SW480 (cell line): Measurements from ENCODE around the gene VWA5A.
"Not testable (repeated sequence)": the region's sequence is repeated elsewhere in the genome, so short reads cannot be mapped to it uniquely, and the experiment has no call there.

Experiments
- DNase-seq: peaks from one replicate; pipeline ENCODE4 v3.0.0-alpha.2; 2016; ENCODE audit warnings: low spot score

Gene VWA5A

GRCh38 chr11:124094731-124095130, 20.5 kb upstream of the VWA5A start:
- no peak for DNase-seq

GRCh38 chr11:124096364-124096763, 18.9 kb upstream of the VWA5A start:
- no peak for DNase-seq

- no peak for DNase-seq
Observed at GRCh38 chr11:124098141-124098540, 17.1 kb upstream of the VWA5A start.

- DNase-seq = no peak
Observed at GRCh38 chr11:124101737-124102136, 13.5 kb upstream of the VWA5A start.

- DNase-seq = peak; percentile 26
Observed at GRCh38 chr11:124108156-124108555, 7.1 kb upstream of the VWA5A start.

- DNase-seq = no peak
Observed at GRCh38 chr11:124109377-124109776, 5.9 kb upstream of the VWA5A start.

- no peak for DNase-seq
Observed at GRCh38 chr11:124110201-124110600, 5.0 kb upstream of the VWA5A start.

- no peak for DNase-seq
Observed at GRCh38 chr11:124113890-124114289, 1.4 kb upstream of the VWA5A start.

GRCh38 chr11:124115782-124116616, 749 bp downstream of the VWA5A start:
- DNase-seq = no peak

- no peak for DNase-seq
Observed at GRCh38 chr11:124119103-124119502, 3.9 kb downstream of the VWA5A start.

GRCh38 chr11:124120891-124121290, 5.6 kb downstream of the VWA5A start:
- DNase-seq = no peak

- DNase-seq = no peak
Observed at GRCh38 chr11:124122123-124122522, 6.9 kb downstream of the VWA5A start.

GRCh38 chr11:124123622-124124021, 8.4 kb downstream of the VWA5A start:
- DNase-seq = no peak

- DNase-seq = not testable (repeated sequence)
Observed at GRCh38 chr11:124127134-124127533, 11.9 kb downstream of the VWA5A start.

GRCh38 chr11:124143034-124143433, 27.8 kb downstream of the VWA5A start:
- no peak for DNase-seq

GRCh38 chr11:124147951-124148350, 32.7 kb downstream of the VWA5A start:
- DNase-seq = no peak

GRCh38 chr11:124150684-124151083, 35.4 kb downstream of the VWA5A start:
- DNase-seq = no peak

- no peak for DNase-seq
Observed at GRCh38 chr11:124152770-124153407, 37.6 kb downstream of the VWA5A start.

GRCh38 chr11:124153821-124154220, 38.6 kb downstream of the VWA5A start:
- DNase-seq = no peak

- DNase-seq = no peak
Observed at GRCh38 chr11:124159481-124159880, 44.2 kb downstream of the VWA5A start.

- no peak for DNase-seq
Observed at GRCh38 chr11:124160986-124161385, 45.7 kb downstream of the VWA5A start.

GRCh38 chr11:124167826-124168231, 52.6 kb downstream of the VWA5A start:
- no peak for DNase-seq

- DNase-seq = no peak
Observed at GRCh38 chr11:124168796-124169195, 53.5 kb downstream of the VWA5A start.

- DNase-seq = not testable (repeated sequence)
Observed at GRCh38 chr11:124170315-124170714, 55.1 kb downstream of the VWA5A start.
